Stomach (tissue), 9 donors: ENCODE measurements around the gene C1QTNF6. TPM values are rescaled to one million over a fixed set of nuclear protein-coding genes. Genes with fewer than 3 reads are reported as not detected.

Experiments
- DNase-seq, 2 donors: peaks; one replicate each; pipeline versions ENCODE4 v3.0.0 to v3.0.0-alpha.2; 2013 to 2019
- H3K27ac ChIP-seq, 5 donors: fragments of 200-600 bp in 4 of 5; sonication (generic) in 4 of 5; one replicate each; pipeline ENCODE4 v1.5.1; 2013 to 2019; ENCODE audit warnings: mild to moderate bottlenecking in 1 of 5, moderate library complexity in 1 of 5
- H3K27me3 ChIP-seq, 3 donors: fragments of 200-600 bp; sonication (generic); one replicate each; pipeline ENCODE4 v1.5.1; 2017 to 2019; ENCODE audit warnings: mixed run types in 1 of 3
- H3K36me3 ChIP-seq, 4 donors: fragments of 200-600 bp; sonication (generic); 1 replicate in 3 of 4; 2 replicates in 1 of 4; pipeline ENCODE4 v1.5.1; 2016 to 2019
- H3K4me1 ChIP-seq, 4 donors: fragments of 200-600 bp; sonication (generic); one replicate each; pipeline ENCODE4 v1.5.1; 2016 to 2019
- H3K4me3 ChIP-seq, 4 donors: fragments of 200-600 bp; sonication (generic) in 3 of 4; one replicate each; pipeline ENCODE4 v1.5.1; 2016 to 2019; ENCODE audit warnings: mild to moderate bottlenecking in 1 of 4
- H3K9me3 ChIP-seq, 4 donors: fragments of 200-600 bp; sonication (generic); one replicate each; pipeline ENCODE4 v1.5.1; 2016 to 2019
- EP300 ChIP-seq: sonication (generic); formaldehyde crosslinking; IDR thresholded peaks from one replicate; pipeline ENCODE4 v1.6.1; 2017; ENCODE audit warnings: antibody characterized with exemption
- POLR2A ChIP-seq, 4 donors: fragments of 450-650 bp; IDR thresholded peaks; one replicate each; pipeline ENCODE4 v1.6.1; 2016; ENCODE audit warnings: antibody characterized with exemption in 4 of 4, control low read depth in 2 of 4, mild to moderate bottlenecking in 1 of 4, moderate library complexity in 1 of 4
- POLR2AphosphoS5 ChIP-seq, 3 donors: sonication (generic); formaldehyde crosslinking; IDR thresholded peaks; one replicate each; pipeline ENCODE4 v1.6.1; 2016; ENCODE audit warnings: antibody characterized with exemption in 3 of 3
- WGBS, 5 donors: extraction: QIAGEN DNeasy Blood & Tissue Kit in 3 of 5; methylation state at CpG; one replicate each; pipeline versions ENCODE4 v1.1.5 to v1.1.7; 2013 to 2018; 5-methylcytosine and 5-hydroxymethylcytosine counted together
- intact Hi-C: fragments of 100-400 bp; cut with DNase I; formaldehyde crosslinking; loops from one replicate; pipeline ENCODE4 v1.15.1; 2023; ENCODE audit warnings: low total_unique reads
- polyA plus RNA-seq, 3 donors: library from polyadenylated mRNA; stranded (reverse); fragments of 200-250 nt; gene quantifications; one replicate each; pipeline ENCODE4 v1.2.3, GENCODE V29; 2013
- total RNA-seq, 5 donors: library from RNA; depleted of rRNA; stranded (reverse); fragments of >200 nt; gene quantifications; one replicate each; pipeline versions ENCODE4 v1.1.0 to v1.2.3, GENCODE V29; 2014 to 2016
- TF ChIP-seq, protein P1 (sequence below), 7 experiments: fragments of 450-650 bp in 4 of 7; fragments of 200-600 bp in 3 of 7; sonication (generic) in 3 of 7; IDR thresholded peaks; one replicate each; pipeline ENCODE4 v1.5.1; 2016 to 2019; ENCODE audit warnings: antibody characterized with exemption in 7 of 7, control low read depth in 2 of 7, mild to moderate bottlenecking in 1 of 7
- donor health status: healthy with polysubstance abuse.
- donor health status: Bipolar disorder and iron deficiency.
- donor health status: healthy.

C1QTNF6 gene
- total and polyA plus RNA-seq, 8 donors, result 0.45 to 10.4 (median 4.0) TPM; not detected in 1

DNA sequence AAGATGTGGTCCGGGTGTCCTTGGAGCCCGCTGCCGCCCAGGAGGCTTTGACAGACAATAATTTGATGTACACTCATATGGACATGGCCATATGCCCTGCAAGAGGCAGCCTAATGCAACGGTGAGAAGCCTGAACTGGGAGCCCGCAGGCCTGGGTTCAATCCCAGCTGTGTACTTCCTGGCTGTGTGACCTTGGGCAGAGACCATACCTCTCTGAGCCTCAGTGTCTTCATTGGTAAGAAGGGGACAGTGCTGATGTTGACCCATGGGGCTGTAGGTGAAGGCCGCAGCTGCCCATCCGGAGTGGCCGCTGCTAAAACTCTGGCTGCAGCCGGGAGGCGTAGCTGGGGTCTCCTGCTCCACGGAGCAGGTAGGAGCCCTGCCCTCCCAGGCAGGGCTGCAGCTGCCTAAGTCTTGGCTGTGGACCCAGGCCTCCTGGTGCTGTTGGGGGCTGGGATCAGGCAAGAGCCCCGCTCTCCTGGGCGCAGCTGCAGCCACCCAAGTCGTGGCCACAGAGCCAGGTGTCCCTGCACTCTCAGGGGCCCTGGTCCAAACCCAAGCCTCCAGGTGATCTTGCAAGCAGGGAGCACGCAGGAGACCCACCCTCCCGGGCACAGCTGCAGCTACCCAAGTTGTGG is 47.2 kb downstream of the C1QTNF6 start:
- DNase-seq, result no peak
- intact Hi-C loops, result no loop called here
- Histone ChIP-seq H3K27ac (no peak overlapping the region), H3K27me3 (peaks cover 0 to 33% (median 0%) of the 10 kb centered on the region in 3 donors), H3K36me3 (no peaks in the 10 kb centered on the region), H3K9me3 (no peaks in the 10 kb centered on the region), H3K4me3 (no peak overlapping the region), H3K4me1 (peaks cover 0 to 10% (median 4%) of the 10 kb centered on the region in 4 donors)
- TF ChIP-seq POLR2A (IDR thresholded peaks at IDR 0.05) (no peak), POLR2AphosphoS5 (IDR thresholded peaks at IDR 0.05) (no peak), EP300 (no peak)
- TF ChIP-seq, protein P1, sequence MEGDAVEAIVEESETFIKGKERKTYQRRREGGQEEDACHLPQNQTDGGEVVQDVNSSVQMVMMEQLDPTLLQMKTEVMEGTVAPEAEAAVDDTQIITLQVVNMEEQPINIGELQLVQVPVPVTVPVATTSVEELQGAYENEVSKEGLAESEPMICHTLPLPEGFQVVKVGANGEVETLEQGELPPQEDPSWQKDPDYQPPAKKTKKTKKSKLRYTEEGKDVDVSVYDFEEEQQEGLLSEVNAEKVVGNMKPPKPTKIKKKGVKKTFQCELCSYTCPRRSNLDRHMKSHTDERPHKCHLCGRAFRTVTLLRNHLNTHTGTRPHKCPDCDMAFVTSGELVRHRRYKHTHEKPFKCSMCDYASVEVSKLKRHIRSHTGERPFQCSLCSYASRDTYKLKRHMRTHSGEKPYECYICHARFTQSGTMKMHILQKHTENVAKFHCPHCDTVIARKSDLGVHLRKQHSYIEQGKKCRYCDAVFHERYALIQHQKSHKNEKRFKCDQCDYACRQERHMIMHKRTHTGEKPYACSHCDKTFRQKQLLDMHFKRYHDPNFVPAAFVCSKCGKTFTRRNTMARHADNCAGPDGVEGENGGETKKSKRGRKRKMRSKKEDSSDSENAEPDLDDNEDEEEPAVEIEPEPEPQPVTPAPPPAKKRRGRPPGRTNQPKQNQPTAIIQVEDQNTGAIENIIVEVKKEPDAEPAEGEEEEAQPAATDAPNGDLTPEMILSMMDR (IDR thresholded peaks at IDR 0.05), result no peak
- 80 to 89% (median 85%) methylated on average over 11 to 16 of the region's 16 CpGs for WGBS, 5 donors

DNA sequence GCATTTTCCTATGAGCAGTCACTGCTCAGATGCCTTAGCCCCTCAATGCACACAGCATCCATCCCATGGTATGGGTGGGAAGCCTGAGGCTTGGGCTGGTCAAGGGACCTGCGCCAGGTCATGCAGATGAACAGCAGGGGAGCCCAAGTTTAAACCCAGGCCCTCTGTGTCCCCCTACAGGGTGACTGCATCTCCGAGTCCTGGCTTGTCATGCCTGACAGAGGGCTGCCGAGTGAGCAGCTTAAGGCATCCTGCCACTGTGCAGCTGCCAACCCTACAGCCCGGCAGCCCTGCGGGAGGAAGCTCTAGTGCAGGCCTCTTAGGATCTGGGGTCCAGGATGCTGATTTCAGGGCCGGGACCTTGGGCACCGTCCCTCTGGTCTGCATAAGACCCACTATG is 48.3 kb downstream of the C1QTNF6 start:
- intact Hi-C loops, result no loop called here
- TF ChIP-seq, protein P1 (IDR thresholded peaks at IDR 0.05), result no peak

DNA sequence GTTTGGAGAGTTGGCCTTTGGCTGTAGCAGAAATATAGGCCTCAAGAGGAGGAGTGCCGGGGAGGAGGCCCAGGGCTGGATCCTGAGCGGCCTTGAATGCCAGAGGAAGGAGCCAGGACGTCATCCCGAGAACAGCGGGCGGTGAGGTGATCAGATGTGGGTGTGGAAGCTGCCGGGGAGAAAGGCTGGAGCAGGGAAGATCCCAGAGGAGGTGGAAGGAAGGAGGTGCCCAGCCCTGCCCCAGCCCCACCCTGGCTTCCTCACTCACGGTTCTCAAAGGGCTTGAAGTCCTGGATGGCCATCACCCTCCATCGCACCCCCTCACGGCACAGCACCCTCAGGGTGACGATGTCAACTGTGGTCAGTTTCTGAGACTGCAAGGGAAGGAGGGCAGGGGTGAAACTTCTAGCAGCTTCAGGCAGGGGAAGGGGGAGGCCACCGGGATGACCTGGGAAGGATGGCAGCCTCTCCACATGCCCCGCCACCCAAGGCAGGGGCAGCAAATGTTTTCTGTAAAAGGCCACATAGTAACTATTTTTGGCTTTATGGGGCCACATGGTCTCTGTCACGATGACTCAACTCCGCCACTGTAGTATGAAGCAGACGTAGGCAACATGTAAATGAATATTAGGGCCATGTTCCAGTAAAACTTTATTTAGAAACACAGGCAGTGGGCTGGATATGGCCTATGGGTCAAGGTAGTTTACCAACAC is 49.0 kb downstream of the C1QTNF6 start:
- no peak for TF ChIP-seq POLR2A (IDR thresholded peaks at IDR 0.05)
- no peak for TF ChIP-seq EP300
- TF ChIP-seq, protein P1 (IDR thresholded peaks at IDR 0.05), result no peak
- TF ChIP-seq POLR2AphosphoS5 (IDR thresholded peaks at IDR 0.05), result no peak
- WGBS, 5 donors, result 59 to 75% (median 63%) methylated on average over 14 to 16 of the region's 16 CpGs
- Histone ChIP-seq H3K9me3 (no peaks in the 10 kb centered on the region), H3K27ac (no peak overlapping the region), H3K36me3 (no peaks in the 10 kb centered on the region), H3K4me1 (no peaks in the 10 kb centered on the region), H3K4me3 (no peak overlapping the region), H3K27me3 (peaks cover 0 to 23% (median 0%) of the 10 kb centered on the region in 3 donors)
- intact Hi-C loops, result no loop called here
- no peak for DNase-seq

More for the DNA sequence above, 48.3 kb downstream of the C1QTNF6 start:
- H3K27ac ChIP-seq, result no peak overlapping the region
- no peak overlapping the region for H3K4me3 ChIP-seq
- peaks cover 0 to 28% (median 0%) of the 10 kb centered on the region in 3 donors for H3K27me3 ChIP-seq
- no peaks in the 10 kb centered on the region for H3K9me3 ChIP-seq
- no peak for DNase-seq
- WGBS, 5 donors, result 65 to 77% (median 71%) methylated on average over 7 of the region's 7 CpGs
- no peaks in the 10 kb centered on the region for H3K36me3 ChIP-seq
- H3K4me1 ChIP-seq, result no peaks in the 10 kb centered on the region

DNA sequence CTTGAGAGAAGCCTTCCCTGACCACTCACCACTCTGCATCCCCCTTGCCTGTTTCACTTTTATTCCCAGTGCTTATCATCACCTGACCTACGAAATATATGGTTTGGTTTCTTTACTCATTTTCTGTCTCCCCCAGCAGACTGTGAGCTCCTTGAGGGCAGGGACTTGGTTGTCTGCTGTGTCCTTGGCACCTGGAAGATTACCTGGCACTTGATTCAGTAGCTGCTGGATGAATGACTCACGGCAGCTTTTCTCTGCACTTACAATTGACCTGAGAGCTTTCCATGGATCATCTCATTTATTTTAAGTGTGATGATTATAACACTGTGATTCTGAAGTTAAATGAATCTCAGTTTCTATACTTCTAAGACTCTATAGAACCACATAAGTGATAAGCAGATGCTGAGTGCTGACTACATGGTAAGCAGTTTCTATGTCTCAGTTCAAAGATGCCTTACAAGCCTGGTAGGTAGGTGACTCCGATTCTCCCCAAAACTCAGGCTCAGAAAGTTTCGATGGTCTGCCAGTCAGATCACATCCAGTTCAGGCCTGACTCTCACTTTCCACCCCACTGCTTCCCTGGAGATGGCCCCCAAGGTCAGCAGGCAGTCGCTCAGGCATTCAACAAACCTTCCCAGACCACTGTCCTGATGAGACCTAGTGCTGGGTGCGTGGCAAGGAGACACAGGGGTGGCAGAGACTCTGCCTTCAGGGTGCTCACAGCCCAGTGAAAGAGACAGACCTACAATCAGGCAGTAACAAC is 50.0 kb downstream of the C1QTNF6 start:
- H3K27ac ChIP-seq, result no peak overlapping the region
- intact Hi-C loops, result no loop called here
- 68 to 88% (median 75%) methylated on average over 6 of the region's 6 CpGs for WGBS, 5 donors
- no peaks in the 10 kb centered on the region for H3K36me3 ChIP-seq
- no peak for DNase-seq
- H3K9me3 ChIP-seq, result no peaks in the 10 kb centered on the region
- no peak overlapping the region for H3K4me3 ChIP-seq
- TF ChIP-seq POLR2A (IDR thresholded peaks at IDR 0.05), result no peak
- TF ChIP-seq, protein P1 (IDR thresholded peaks at IDR 0.05), result no peak
- no peak for TF ChIP-seq EP300
- no peak for TF ChIP-seq POLR2AphosphoS5 (IDR thresholded peaks at IDR 0.05)
- H3K4me1 ChIP-seq, result no peaks in the 10 kb centered on the region
- peaks cover 0 to 17% (median 0%) of the 10 kb centered on the region in 3 donors for H3K27me3 ChIP-seq
